ENCODE measurements around the gene STK4.

Gene STK4

DNA sequence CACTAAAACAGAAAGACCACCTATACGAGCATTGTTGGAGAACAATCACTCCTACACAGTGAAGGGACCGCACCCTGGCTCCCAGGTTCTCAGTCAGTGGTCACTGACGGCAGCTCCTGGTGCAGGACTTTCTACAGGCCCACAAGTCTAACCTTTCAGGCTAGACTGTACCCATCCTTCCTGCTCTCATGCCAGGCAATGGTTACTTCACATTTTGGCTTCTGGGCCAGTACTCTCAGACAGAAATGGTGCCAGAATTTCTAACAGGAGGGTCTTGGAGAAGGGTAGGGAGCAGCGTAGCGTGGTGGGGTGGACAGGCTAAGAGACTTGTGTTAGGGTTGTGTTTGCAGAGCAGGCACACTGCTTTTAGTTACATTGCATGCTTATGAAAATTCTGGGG, 18.2 kb upstream of the STK4 start:
- in situ Hi-C loops (cut with HindIII; ENCODE audit: low sequenced_read_pairs) = no loop called here
- H3K4me3 ChIP-seq (ENCODE audit: low read depth, low read length) = no peak overlapping the region
- DNase-seq (ENCODE audit: low read depth, low spot score) = no peak
- TF ChIP-seq, protein P1, sequence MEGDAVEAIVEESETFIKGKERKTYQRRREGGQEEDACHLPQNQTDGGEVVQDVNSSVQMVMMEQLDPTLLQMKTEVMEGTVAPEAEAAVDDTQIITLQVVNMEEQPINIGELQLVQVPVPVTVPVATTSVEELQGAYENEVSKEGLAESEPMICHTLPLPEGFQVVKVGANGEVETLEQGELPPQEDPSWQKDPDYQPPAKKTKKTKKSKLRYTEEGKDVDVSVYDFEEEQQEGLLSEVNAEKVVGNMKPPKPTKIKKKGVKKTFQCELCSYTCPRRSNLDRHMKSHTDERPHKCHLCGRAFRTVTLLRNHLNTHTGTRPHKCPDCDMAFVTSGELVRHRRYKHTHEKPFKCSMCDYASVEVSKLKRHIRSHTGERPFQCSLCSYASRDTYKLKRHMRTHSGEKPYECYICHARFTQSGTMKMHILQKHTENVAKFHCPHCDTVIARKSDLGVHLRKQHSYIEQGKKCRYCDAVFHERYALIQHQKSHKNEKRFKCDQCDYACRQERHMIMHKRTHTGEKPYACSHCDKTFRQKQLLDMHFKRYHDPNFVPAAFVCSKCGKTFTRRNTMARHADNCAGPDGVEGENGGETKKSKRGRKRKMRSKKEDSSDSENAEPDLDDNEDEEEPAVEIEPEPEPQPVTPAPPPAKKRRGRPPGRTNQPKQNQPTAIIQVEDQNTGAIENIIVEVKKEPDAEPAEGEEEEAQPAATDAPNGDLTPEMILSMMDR (IDR thresholded peaks at IDR 0.05; ENCODE audit: low read depth, low read length) = no peak

DNA sequence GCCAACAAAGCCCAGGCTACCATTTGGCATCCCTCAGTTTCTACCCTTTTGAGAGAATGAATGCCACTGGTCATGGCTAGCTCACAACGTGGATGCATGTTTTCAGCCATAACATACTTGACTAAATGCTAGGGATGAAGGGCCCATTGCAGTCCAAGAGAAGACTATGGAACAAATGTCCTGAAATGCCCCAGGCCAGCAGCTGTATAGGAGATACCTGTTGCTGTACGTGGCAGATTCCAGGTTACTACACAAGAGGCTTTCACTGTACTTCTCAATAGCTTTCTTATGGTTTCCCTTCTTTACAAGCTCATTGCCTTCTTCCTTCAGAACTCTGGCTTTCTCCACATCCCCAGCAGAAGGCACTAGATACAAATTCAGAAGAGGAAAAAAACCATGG, 17.8 kb upstream of the STK4 start:
- in situ Hi-C loops (cut with HindIII; ENCODE audit: low sequenced_read_pairs) = no loop called here
- TF ChIP-seq, protein P1 (IDR thresholded peaks at IDR 0.05; ENCODE audit: low read depth, low read length) = no peak
- no peak for DNase-seq (ENCODE audit: low read depth, low spot score)
- no peak overlapping the region for H3K4me3 ChIP-seq (ENCODE audit: low read depth, low read length)

DNA sequence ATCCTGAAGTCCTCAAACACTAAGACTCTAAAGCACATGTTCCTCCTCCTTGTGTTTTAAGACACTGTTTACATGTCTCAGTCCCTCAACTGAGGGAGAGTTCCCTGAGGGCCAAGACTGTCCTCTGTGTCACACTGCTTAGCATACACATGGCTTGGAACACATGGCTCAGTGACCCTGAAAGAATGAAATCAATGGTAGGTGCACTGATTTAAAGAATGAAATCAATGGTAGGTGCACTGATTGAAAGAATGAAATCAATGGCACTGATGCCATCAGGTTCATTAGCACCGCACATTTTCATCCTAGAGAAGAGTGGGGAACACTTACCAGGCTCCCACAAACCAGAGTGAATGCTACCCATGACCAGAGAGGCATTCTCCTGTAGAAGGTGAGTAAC, 15.9 kb upstream of the STK4 start:
- TF ChIP-seq, protein P1 (IDR thresholded peaks at IDR 0.05; ENCODE audit: low read depth, low read length) = no peak
- in situ Hi-C loops (cut with HindIII; ENCODE audit: low sequenced_read_pairs) = no loop called here
- no peak for DNase-seq (ENCODE audit: low read depth, low spot score)
- H3K4me3 ChIP-seq (ENCODE audit: low read depth, low read length) = no peak overlapping the region

DNA sequence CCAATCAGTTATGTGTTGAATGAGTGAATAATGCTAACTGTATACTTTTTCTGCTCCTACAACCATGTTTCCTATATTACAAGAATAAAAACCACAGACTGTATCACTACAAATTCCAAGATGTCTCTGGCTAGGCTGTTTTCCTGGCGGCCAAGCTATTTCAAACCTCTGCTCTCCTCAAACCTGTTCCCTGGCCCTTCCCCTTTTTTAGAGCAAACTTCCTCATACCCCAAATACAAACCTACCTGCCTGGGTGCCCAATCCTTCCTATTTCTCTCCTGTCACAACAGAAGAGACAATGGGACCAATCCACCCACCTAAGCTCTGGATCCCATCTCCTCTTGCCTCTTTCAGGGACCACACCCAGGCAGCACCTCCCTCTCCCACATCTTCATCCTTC, 13.6 kb upstream of the STK4 start:
- DNase-seq (ENCODE audit: low read depth, low spot score) = no peak
- in situ Hi-C loops (cut with HindIII; ENCODE audit: low sequenced_read_pairs) = no loop called here
- no peak overlapping the region for H3K4me3 ChIP-seq (ENCODE audit: low read depth, low read length)
- TF ChIP-seq, protein P1 (IDR thresholded peaks at IDR 0.05; ENCODE audit: low read depth, low read length) = no peak

DNA sequence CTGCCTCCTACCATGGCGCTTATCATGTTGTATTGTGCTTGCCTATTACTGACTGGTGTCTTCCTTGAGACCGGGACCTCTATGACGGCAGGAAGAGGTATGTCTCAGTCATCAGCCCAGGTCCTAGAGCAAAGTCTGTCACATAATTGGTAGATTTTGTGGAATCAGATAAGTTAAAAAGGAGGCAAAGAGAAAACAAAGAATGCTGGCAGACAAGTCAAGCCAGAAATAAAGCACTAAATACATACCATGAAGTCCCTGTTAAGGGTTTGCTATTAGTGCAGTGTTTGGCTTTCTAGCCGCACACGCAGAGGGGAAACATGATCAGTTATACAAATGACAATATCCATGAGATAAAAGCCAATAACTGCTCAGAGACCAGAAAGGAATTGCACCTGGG, 12.1 kb upstream of the STK4 start:
- no peak overlapping the region for H3K4me3 ChIP-seq (ENCODE audit: low read depth, low read length)
- TF ChIP-seq, protein P1 (IDR thresholded peaks at IDR 0.05; ENCODE audit: low read depth, low read length) = no peak
- in situ Hi-C loops (cut with HindIII; ENCODE audit: low sequenced_read_pairs) = no loop called here
- no peak for DNase-seq (ENCODE audit: low read depth, low spot score)

DNA sequence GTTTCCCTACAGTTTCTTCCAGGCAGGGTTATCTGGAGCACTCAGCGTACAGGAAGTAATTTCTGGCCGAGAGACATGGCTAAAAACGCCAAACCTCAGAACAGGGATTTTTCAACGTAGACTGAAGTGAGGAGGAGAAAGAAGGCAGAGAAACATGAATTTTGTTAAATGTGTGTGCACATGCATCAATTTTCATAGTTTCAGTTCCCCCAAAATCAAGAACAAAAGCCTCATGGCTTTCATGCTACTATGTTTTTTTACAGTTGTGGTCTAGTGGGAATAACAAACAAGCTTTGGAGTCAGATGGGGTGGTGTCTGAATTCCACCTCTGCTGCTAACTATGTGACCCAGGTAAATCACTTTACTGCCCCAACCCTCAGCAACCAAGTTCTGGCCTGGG, 11.0 kb upstream of the STK4 start:
- TF ChIP-seq, protein P1 (IDR thresholded peaks at IDR 0.05; ENCODE audit: low read depth, low read length) = no peak
- H3K4me3 ChIP-seq (ENCODE audit: low read depth, low read length) = no peak overlapping the region
- DNase-seq (ENCODE audit: low read depth, low spot score) = no peak
- in situ Hi-C loops (cut with HindIII; ENCODE audit: low sequenced_read_pairs) = no loop called here

DNA sequence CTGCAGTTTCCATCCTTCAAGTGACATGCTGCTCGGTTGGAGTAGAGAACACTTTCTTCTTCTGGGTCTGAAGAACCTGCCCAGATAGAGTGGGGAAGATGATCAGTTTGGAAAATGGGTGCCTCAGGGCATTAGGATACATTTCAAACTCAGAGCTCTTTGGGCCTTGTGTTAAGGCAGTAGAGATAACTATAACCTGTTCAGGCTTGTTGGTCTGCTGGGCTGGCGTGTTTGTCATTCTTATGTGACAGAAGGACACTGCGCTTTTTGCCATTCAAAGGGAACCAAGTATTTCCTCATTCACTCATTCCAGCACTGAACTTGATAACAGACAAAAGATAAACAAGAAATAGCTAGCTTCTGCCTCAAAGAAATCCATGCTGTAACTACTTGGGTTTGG, 9.9 kb upstream of the STK4 start:
- no peak overlapping the region for H3K4me3 ChIP-seq (ENCODE audit: low read depth, low read length)
- TF ChIP-seq, protein P1 (IDR thresholded peaks at IDR 0.05; ENCODE audit: low read depth, low read length) = no peak
- in situ Hi-C loops (cut with HindIII; ENCODE audit: low sequenced_read_pairs) = no loop called here
- DNase-seq (ENCODE audit: low read depth, low spot score) = no peak
